A549 treated with AZD9567 at 1 μM for 4 hours (cell line): Measurements from ENCODE around the gene ARL10. TPM values are rescaled to one million over a fixed set of nuclear protein-coding genes. Genes with fewer than 3 reads are reported as not detected.

Source experiments
- total RNA-seq: library from RNA; stranded (reverse); fragments of 200-300 nt; extraction: Qiagen RNA extraction; gene quantifications from 5 replicates; pipeline ENCODE4 v1.2.3, GENCODE V29; 2022; ENCODE audit not compliant: insufficient read depth

Gene ARL10
- 0.26 to 1.00 TPM (median 0.38 TPM) in 4 of 5 replicates, not detected in the other for total RNA-seq

GRCh38 chr5:176365351-176366231 is at the start of gene ARL10:
Gene ARL10 (plus strand): TSS chr5:176365487. CDS start chr5:176365564, 77 bp downstream.

GRCh38 chr5:176361437-176362232 is 3.7 kb upstream of the ARL10 start, which contains the start of gene KIAA1191:
Gene KIAA1191 (minus strand): TSS chr5:176361764. CDS start chr5:176359508, 2,256 bp downstream.

GRCh38 chr5:176388444-176389134 is 23.3 kb downstream of the ARL10 start, which contains the start of the genes HIGD2A and NOP16:
Gene HIGD2A (plus strand): TSS chr5:176388751. CDS start chr5:176388820, 69 bp downstream.
Gene NOP16 (minus strand): TSS chr5:176388598. CDS start chr5:176388539, 59 bp downstream.

GRCh38 chr5:176415952-176416924 is 51.0 kb downstream of the ARL10 start, which contains the start of gene CLTB:
Gene CLTB (minus strand): TSS chr5:176416539. CDS start chr5:176416363, 176 bp downstream.

Other genes with a start within 250 kb of the ARL10 start
- 13.1 to 15.3 TPM (median 14.9 TPM) in 5 replicates for gene SIMC1, start 127.1 kb upstream of the ARL10 start, total RNA-seq
- gene KIAA1191, start 3.7 kb upstream of the ARL10 start, total RNA-seq, result 72.5 to 86.2 TPM (median 80.4 TPM) in 5 replicates
- 95.4 to 136 TPM (median 124 TPM) in 5 replicates for gene NOP16, start 23.1 kb downstream of the ARL10 start, total RNA-seq
- 218 to 264 TPM (median 257 TPM) in 5 replicates for gene HIGD2A, start 23.3 kb downstream of the ARL10 start, total RNA-seq
- gene CLTB, start 51.1 kb downstream of the ARL10 start, total RNA-seq, result 58.1 to 133 TPM (median 126 TPM) in 5 replicates
- 44.6 to 51.6 TPM (median 46.6 TPM) in 5 replicates for gene FAF2, start 82.9 kb downstream of the ARL10 start, total RNA-seq
- 22.2 to 35.8 TPM (median 31.3 TPM) in 5 replicates for gene RNF44, start 171.9 kb downstream of the ARL10 start, total RNA-seq
- 0.05 to 0.13 TPM (median 0.08 TPM) in 4 of 5 replicates, not detected in the other for gene CDHR2, start 183.9 kb downstream of the ARL10 start, total RNA-seq
- gene GPRIN1, start 244.7 kb downstream of the ARL10 start, total RNA-seq, result 8.5 to 11.1 TPM (median 10.4 TPM) in 5 replicates